DOHH2 (cell line): Measurements from ENCODE around the gene COL18A1.

Experiments
- H3F3A ChIP-seq: fragments of 200-600 bp; sonication (generic), shearing (Covaris generic); 2 replicates; pipeline ENCODE4 v1.6.0; 2016; ENCODE audit warnings: antibody characterized with exemption, mild to moderate bottlenecking; ENCODE audit not compliant: control insufficient read depth, insufficient read depth
- H3K27ac ChIP-seq: fragments of 200-600 bp; sonication (generic); 2 replicates; pipeline ENCODE4 v1.5.1; 2014; ENCODE audit warnings: low read depth, mild to moderate bottlenecking, low read length, moderate library complexity
- H3K27me3 ChIP-seq: fragments of 200-600 bp; sonication (generic); 2 replicates; pipeline ENCODE4 v1.6.1; 2014; ENCODE audit warnings: mild to moderate bottlenecking, low read length, mixed read lengths; ENCODE audit not compliant: control insufficient read depth
- H3K36me3 ChIP-seq: fragments of 200-600 bp; sonication (generic); 2 replicates; pipeline ENCODE4 v1.6.1; 2014; ENCODE audit warnings: mild to moderate bottlenecking, low read length, moderate library complexity, mixed read lengths; ENCODE audit not compliant: control insufficient read depth
- H3K4me1 ChIP-seq: fragments of 200-600 bp; sonication (generic); 2 replicates; pipeline ENCODE4 v1.6.1; 2014; ENCODE audit warnings: mild to moderate bottlenecking, low read length, mixed read lengths; ENCODE audit not compliant: control insufficient read depth
- H3K4me2 ChIP-seq: fragments of 200-600 bp; sonication (generic); 2 replicates; pipeline ENCODE4 v1.6.0; 2014; ENCODE audit warnings: mild to moderate bottlenecking, low read length, moderate library complexity
- H3K4me3 ChIP-seq: fragments of 200-600 bp; sonication (generic); 2 replicates; pipeline ENCODE4 v1.5.1; 2014; ENCODE audit warnings: mild to moderate bottlenecking, low read length, mixed read lengths
- H3K79me2 ChIP-seq: fragments of 200-600 bp; sonication (generic); 2 replicates; pipeline ENCODE4 v1.6.1; 2014; ENCODE audit warnings: mild to moderate bottlenecking, low read length, mixed read lengths; ENCODE audit not compliant: control insufficient read depth
- H3K9me2 ChIP-seq: fragments of 200-600 bp; sonication (generic); replicated peaks from 2 replicates; pipeline ENCODE4 v1.6.1; 2014; ENCODE audit warnings: mild to moderate bottlenecking, low read length, mixed read lengths; ENCODE audit not compliant: control insufficient read depth
- H3K9me3 ChIP-seq: fragments of 200-600 bp; sonication (generic); 2 replicates; pipeline ENCODE4 v1.6.1; 2014; ENCODE audit warnings: antibody characterized with exemption, low read length, mixed read lengths; ENCODE audit not compliant: control insufficient read depth, insufficient read depth
- H4K20me1 ChIP-seq: fragments of 200-600 bp; sonication (generic); 2 replicates; pipeline ENCODE4 v1.6.0; 2014; ENCODE audit warnings: low read depth, mild to moderate bottlenecking, antibody characterized with exemption, low read length, moderate library complexity; ENCODE audit not compliant: control insufficient read depth, insufficient read depth
- CTCF ChIP-seq: fragments of 200-600 bp; sonication (generic); IDR thresholded peaks from one replicate; pipeline ENCODE4 v1.5.1; 2014; ENCODE audit warnings: antibody characterized with exemption, mild to moderate bottlenecking, low read depth, low read length; ENCODE audit not compliant: poor library complexity, severe bottlenecking
- EZH2phosphoT487 ChIP-seq: fragments of 200-600 bp; sonication (generic); IDR thresholded peaks from 2 replicates; pipeline ENCODE4 v1.6.1; 2017; ENCODE audit warnings: borderline replicate concordance, mild to moderate bottlenecking, antibody characterized with exemption, low read length, moderate library complexity, mixed read lengths

Gene COL18A1

GRCh38 chr21:45418301-45419071 lies 13.5 kb downstream of the COL18A1 start:
- no peak overlapping the region for H3K27ac ChIP-seq
- no peaks in the 10 kb centered on the region for H4K20me1 ChIP-seq
- H3K4me2 ChIP-seq, result no peak overlapping the region
- H3K27me3 ChIP-seq, result no peaks in the 10 kb centered on the region
- no peak for TF ChIP-seq CTCF
- no peaks in the 10 kb centered on the region for H3K79me2 ChIP-seq
- no peaks in the 10 kb centered on the region for H3F3A ChIP-seq
- no peaks in the 10 kb centered on the region for H3K36me3 ChIP-seq
- no peaks in the 10 kb centered on the region for H3K9me3 ChIP-seq
- no peak overlapping the region for H3K4me3 ChIP-seq
- no peaks in the 10 kb centered on the region for H3K4me1 ChIP-seq
- no peaks in the 10 kb centered on the region for H3K9me2 ChIP-seq

GRCh38 chr21:45419162-45419561 lies 14.2 kb downstream of the COL18A1 start:
- H3K27me3 ChIP-seq, result no peaks in the 10 kb centered on the region
- no peak overlapping the region for H3K4me3 ChIP-seq
- no peaks in the 10 kb centered on the region for H3K4me1 ChIP-seq
- H3F3A ChIP-seq, result no peaks in the 10 kb centered on the region
- no peak for TF ChIP-seq EZH2phosphoT487
- no peak for TF ChIP-seq CTCF
- no peak overlapping the region for H3K4me2 ChIP-seq
- no peak overlapping the region for H3K27ac ChIP-seq
- H3K9me3 ChIP-seq, result no peaks in the 10 kb centered on the region
- H4K20me1 ChIP-seq, result no peaks in the 10 kb centered on the region
- H3K79me2 ChIP-seq, result no peaks in the 10 kb centered on the region
- no peaks in the 10 kb centered on the region for H3K36me3 ChIP-seq
- H3K9me2 ChIP-seq, result no peaks in the 10 kb centered on the region

GRCh38 chr21:45420061-45421041 lies 15.4 kb downstream of the COL18A1 start:
- TF ChIP-seq CTCF, result no peak
- no peak for TF ChIP-seq EZH2phosphoT487

More at GRCh38 chr21:45420061-45421041, 15.4 kb downstream of the COL18A1 start:
- H3K4me2 ChIP-seq, result no peak overlapping the region
- H3F3A ChIP-seq, result no peaks in the 10 kb centered on the region
- H3K27ac ChIP-seq, result no peak overlapping the region
- no peaks in the 10 kb centered on the region for H3K27me3 ChIP-seq
- no peaks in the 10 kb centered on the region for H3K4me1 ChIP-seq
- H3K4me3 ChIP-seq, result no peak overlapping the region
- H3K79me2 ChIP-seq, result no peaks in the 10 kb centered on the region
- H3K36me3 ChIP-seq, result no peaks in the 10 kb centered on the region
- no peaks in the 10 kb centered on the region for H3K9me3 ChIP-seq
- H4K20me1 ChIP-seq, result no peaks in the 10 kb centered on the region
- H3K9me2 ChIP-seq, result no peaks in the 10 kb centered on the region
